Effector memory CD4-positive, alpha-beta T cell (primary cell): ENCODE data around the gene CARD10.
"Not testable (repeated sequence)": the region's sequence is repeated elsewhere in the genome, so short reads cannot be mapped to it uniquely, and the experiment has no call there.

ENCODE experiments used
- DNase-seq, 3 donors: peaks; one replicate each; pipeline ENCODE4 v3.0.0-alpha.2; 2020
- H3K27ac ChIP-seq: 2 replicates; pipeline ENCODE4 v1.7.0; 2013; ENCODE audit warnings: mild to moderate bottlenecking, low read length, moderate library complexity; ENCODE audit not compliant: insufficient read depth, poor library complexity, severe bottlenecking
- H3K27me3 ChIP-seq: replicated peaks from 2 replicates; pipeline ENCODE4 v1.7.0; 2013; ENCODE audit warnings: mild to moderate bottlenecking, low read length; ENCODE audit not compliant: insufficient read depth, control insufficient read depth, poor library complexity, severe bottlenecking
- H3K36me3 ChIP-seq: 2 replicates; pipeline ENCODE4 v1.7.0; 2013; ENCODE audit warnings: mild to moderate bottlenecking, low read length, moderate library complexity; ENCODE audit not compliant: control insufficient read depth, insufficient read depth
- H3K4me1 ChIP-seq: 2 replicates; pipeline ENCODE4 v1.7.0; 2013; ENCODE audit warnings: low read length, mild to moderate bottlenecking; ENCODE audit not compliant: control insufficient read depth, insufficient read depth, poor library complexity, severe bottlenecking
- H3K4me3 ChIP-seq: 2 replicates; pipeline ENCODE4 v1.7.0; 2013; ENCODE audit warnings: low read length, low read depth, mild to moderate bottlenecking; ENCODE audit not compliant: insufficient read depth, poor library complexity, severe bottlenecking
- H3K9me3 ChIP-seq: 2 replicates; pipeline ENCODE4 v1.7.0; 2013; ENCODE audit warnings: mild to moderate bottlenecking, low read length, moderate library complexity; ENCODE audit not compliant: control insufficient read depth

The CARD10 gene

DNA sequence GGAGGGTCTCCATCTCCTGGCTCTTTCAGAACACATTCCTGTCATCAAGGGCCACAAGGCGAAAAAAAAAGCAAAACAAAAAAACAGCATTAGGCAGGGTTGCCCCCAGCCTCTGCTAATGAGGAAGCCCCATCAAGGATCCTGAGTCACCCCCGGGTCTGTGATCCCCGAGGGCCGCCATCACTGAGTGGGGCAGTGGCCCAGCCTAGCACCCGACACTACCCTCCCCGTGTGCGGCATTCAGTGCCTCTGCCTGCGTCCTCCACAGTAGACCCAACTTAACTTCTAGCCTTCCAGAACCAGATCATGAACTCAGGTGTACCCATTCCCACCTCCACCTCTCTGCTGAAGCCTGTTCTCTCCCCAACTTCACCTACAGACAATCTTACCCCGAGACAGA lies 34.5 kb upstream of the CARD10 start:
- Histone ChIP-seq H3K27ac (no peak overlapping the region), H3K27me3 (no peaks in the 10 kb centered on the region), H3K9me3 (no peaks in the 10 kb centered on the region), H3K36me3 (no peaks in the 10 kb centered on the region), H3K4me1 (no peaks in the 10 kb centered on the region), H3K4me3 (no peak overlapping the region)
- no peak for DNase-seq

DNA sequence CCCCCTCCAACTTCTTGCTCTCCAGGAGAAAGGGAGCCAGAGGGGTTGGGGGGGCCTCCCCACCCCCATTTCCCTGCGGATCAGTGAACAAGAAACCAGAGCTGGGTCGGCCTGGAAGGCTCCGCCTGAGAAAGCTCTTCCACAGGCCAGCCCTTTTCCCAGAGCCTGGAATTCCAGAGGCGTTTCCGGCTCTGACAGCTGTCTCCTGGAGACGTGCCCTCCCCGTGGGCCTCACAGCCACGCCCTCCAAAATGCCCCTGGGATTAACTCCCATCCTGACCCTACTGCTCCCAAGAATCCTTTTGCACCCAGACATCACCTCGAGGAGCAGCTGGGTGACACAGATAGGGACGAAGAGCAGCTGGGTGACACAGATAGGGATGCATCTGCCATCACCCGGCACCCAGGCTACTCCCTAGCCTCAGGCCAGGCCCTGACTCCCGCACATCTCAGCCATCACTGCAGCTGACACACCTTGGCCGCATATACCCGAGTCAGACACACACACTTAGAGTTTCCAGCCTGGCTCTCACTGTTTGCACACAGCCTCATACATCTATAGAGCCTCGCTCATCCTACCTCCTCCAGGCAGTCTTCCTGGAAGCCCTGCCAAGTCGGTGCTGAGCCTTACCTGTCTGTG lies 33.4 kb upstream of the CARD10 start:
- Histone ChIP-seq H3K9me3 (no peaks in the 10 kb centered on the region), H3K4me3 (no peak overlapping the region), H3K36me3 (no peaks in the 10 kb centered on the region), H3K4me1 (no peaks in the 10 kb centered on the region), H3K27me3 (no peaks in the 10 kb centered on the region), H3K27ac (no peak overlapping the region)
- DNase-seq: no peak

DNA sequence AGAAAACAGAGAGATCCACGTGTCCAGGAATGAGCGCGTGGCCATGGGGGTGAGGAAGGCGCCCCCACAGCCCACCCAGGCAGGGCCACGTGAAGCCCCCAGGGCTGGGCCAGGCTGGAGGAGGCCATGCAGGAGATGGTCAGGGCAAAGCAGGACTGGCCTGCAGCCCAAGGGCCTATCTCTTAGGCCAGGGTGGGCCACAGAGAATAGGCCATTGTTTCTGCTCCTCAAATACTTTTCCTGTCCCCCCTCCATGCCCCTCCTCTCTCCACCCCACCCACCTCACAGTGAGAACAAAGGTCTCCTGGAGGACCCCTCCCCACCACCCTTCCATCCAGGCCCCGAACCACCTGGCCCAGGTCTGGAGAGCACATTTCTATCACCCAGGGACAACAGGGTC lies 32.8 kb upstream of the CARD10 start:
- no peak overlapping the region for H3K27ac ChIP-seq
- no peak for DNase-seq
- no peaks in the 10 kb centered on the region for H3K9me3 ChIP-seq
- H3K27me3 ChIP-seq: no peaks in the 10 kb centered on the region
- no peaks in the 10 kb centered on the region for H3K36me3 ChIP-seq
- H3K4me1 ChIP-seq: no peaks in the 10 kb centered on the region
- H3K4me3 ChIP-seq: no peak overlapping the region

DNA sequence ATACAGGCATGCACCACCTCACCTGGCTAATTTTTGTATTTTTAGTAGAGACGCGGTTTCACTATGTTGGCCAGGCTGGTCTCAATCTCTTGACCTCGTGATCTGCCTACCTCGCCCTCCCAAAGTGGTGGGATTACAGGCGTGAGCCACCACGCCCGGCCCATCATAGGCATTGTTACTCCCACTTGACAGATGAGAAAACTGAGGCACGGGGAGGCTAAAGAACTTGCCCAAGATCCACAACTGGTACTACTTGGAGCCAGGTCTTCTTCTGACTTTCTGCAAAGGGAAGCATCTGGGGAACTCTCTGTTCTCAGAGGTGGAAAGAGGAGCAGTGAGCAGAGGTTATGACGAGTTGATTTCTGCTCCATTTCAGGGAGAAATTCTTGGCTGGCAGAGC lies 31.7 kb upstream of the CARD10 start:
- H3K4me1 ChIP-seq, H3K36me3 ChIP-seq, H3K27ac ChIP-seq, H3K27me3 ChIP-seq, DNase-seq, H3K4me3 ChIP-seq, H3K9me3 ChIP-seq: not testable (repeated sequence)

DNA sequence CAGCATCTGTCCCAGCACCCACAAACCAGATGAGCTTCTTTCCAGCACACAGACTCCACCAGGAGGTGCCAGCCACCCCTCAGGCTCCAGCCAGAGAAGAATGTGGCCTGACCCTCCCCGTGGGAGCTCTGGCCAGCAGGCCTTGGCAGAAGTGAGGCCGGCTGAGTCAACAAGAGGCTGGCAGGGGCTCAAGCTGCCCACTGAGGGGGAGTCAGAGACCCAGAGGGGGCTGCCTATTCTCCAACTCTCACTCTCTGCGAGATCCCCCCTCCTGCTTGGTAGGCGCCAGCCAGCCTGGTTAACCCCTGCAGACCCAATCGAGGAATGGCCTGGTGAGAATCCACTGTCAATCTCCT lies 30.5 kb upstream of the CARD10 start:
- Histone ChIP-seq H3K27me3 (no peaks in the 10 kb centered on the region), H3K4me3 (no peak overlapping the region), H3K27ac (no peak overlapping the region), H3K36me3 (no peaks in the 10 kb centered on the region), H3K9me3 (no peaks in the 10 kb centered on the region), H3K4me1 (peaks cover 10% of the 10 kb centered on the region)
- DNase-seq: no peak

DNA sequence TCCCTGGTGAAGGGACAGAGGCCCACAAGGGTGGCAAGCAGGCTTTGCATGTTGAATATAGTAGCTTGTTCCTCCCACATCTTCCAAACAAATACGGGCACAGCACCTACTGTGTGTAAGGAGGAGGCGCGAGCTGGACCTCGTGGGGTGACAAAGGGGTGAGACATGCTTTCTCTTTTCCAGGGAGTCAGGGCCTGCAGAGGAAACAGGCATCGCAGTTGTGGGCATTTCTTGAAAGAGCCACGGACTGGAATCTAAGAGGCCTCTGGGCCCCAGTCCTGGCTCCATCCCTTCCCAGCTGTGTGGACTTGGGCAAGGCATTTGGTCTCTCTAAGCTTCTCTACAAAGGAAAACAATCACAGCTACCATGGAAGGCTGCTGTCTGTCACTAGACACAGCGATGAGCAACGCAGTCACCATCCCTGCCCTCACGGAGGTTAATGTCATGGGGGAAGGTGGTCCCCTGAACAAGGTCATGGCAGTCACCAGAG lies 28.1 kb upstream of the CARD10 start:
- Histone ChIP-seq H3K27me3 (no peaks in the 10 kb centered on the region), H3K9me3 (no peaks in the 10 kb centered on the region), H3K36me3 (no peaks in the 10 kb centered on the region), H3K4me1 (peaks cover 10% of the 10 kb centered on the region), H3K4me3 (no peak overlapping the region), H3K27ac (no peak overlapping the region)
- DNase-seq: no peak

DNA sequence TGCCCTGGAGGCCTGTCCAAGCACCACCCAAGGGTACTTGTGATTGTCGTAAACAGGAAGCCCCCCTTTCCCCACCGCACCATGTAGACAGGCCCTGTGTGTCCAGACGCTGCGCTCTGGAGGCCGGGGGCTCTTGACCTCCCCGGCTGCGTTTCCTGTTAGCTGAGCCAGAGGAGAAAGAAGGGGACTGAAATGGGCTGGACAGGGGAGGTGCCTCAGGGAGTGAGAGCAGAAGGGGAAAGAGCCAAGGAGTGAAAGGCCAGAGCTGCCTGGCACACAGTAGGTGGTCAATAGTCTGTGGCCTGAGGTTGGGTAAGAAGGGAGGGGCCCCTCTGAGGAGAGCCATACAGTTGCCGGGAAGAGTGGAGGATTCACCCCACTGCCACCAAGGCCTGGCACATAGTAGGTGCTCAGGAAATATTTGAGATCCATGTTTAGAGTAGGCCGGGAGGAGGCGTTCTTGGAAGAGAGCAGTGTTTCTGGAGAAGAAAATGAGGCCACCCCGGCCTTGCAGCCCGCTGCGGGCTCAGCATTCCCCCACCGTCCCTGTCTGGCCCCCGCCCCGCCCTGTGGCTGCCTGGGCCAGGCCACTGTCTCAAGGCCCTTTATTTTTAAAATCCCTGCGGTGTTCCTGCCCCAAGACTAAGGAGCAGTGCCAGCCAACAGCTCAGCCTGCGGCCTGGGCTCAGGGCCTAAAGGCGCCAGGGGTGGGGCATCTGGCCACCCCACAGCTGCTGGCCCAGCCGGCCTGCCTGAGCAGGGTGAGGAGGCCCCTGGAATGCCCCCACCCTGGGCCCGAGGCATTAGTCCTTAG lies 27.4 kb upstream of the CARD10 start:
- H3K4me3 ChIP-seq: no peak overlapping the region
- no peaks in the 10 kb centered on the region for H3K36me3 ChIP-seq
- no peak overlapping the region for H3K27ac ChIP-seq
- no peak for DNase-seq
- no peaks in the 10 kb centered on the region for H3K27me3 ChIP-seq
- H3K4me1 ChIP-seq: peaks cover 15% of the 10 kb centered on the region
- no peaks in the 10 kb centered on the region for H3K9me3 ChIP-seq

DNA sequence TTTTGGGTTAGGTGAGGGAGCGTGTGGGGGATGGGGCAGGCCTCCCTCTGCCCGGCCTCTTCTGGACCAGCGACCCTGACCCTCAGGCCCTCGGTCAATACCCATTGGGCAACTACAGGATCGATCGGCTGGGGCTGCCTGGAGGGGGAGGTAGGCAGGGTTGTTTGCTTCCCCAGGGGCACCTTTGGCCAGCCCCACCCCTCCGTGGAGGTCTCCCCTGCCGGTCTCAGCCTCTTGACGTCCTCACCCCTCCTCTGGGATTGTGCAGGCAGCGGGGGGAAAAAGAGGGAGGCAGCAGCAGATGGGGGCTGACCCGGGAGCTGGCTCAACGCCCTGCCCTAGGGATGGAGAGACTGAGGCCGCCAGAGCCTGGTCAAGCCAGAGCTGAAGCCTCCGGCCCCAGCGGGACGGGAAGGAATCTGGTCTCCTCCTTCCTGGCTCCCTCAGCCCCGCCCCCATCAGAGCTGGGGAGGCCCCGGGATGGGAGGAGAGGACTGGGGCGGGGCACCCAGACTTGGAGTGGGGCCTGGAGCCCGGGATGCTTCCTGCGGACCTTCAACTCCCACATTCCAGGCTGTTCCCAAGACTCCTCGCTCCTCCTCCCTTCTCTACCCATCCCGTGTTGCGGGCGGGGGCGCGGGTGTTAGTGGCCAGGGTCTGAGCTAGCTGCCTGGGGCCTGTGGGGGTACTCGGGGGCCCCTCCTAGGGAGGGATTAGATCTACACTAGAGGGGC lies 26.7 kb upstream of the CARD10 start:
- H3K4me3 ChIP-seq: no peak overlapping the region
- H3K4me1 ChIP-seq: peaks cover 16% of the 10 kb centered on the region
- H3K27me3 ChIP-seq: no peaks in the 10 kb centered on the region
- H3K9me3 ChIP-seq: no peaks in the 10 kb centered on the region
- no peak for DNase-seq
- H3K27ac ChIP-seq: no peak overlapping the region
- H3K36me3 ChIP-seq: no peaks in the 10 kb centered on the region

DNA sequence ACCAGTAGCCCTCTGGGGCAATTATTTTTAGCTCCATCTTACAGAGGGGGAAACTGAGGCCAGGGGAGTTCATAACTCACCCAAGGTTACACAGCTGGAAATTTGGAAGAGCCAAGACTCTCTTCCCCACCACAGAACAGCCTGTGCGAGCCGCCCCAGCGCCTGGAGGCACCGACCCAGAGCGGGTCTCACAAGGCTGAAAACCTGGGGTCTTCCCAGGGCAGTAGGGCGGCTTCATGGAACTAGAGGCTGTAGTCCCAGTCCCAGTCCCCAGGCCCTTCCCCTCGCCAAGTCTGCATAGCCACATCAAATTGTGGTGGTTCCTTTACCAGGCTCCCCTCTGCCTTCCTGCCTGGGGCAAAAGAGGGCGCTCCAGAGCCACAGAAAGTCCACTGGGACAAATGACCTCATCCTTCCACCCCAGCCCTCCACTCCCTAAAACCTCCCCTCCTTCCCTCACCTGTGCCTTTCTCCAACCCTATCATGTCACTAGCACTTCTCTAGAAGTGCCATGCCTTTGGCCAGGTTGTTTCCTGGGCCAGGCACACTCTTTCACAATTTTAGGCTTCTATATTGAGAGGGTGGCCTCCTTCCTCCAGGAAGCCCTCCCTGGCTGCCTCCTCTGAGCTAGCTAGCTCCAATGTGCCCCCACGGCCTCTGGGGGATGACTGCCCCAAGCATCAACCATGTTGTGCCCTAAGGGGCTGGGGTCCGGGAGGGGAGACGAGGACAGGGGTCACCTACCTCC lies 25.9 kb upstream of the CARD10 start:
- H3K9me3 ChIP-seq: no peaks in the 10 kb centered on the region
- no peak overlapping the region for H3K4me3 ChIP-seq
- H3K27me3 ChIP-seq: no peaks in the 10 kb centered on the region
- DNase-seq: peak; percentile 14
- H3K36me3 ChIP-seq: no peaks in the 10 kb centered on the region
- peaks cover 19% of the 10 kb centered on the region for H3K4me1 ChIP-seq
- no peak overlapping the region for H3K27ac ChIP-seq
